SIG-M5 treated with dmso at 0.1 percent for 504 hours (cell line): ENCODE results near the gene IGFBP3.

Experiments
- DNase-seq: peaks from one replicate; lab custom pipeline; 2025; ENCODE audit not compliant: unreplicated experiment; lab: John Stamatoyannopoulos, UW

Gene IGFBP3

GRCh38 chr7:45893374-45893995, 27.6 kb downstream of the IGFBP3 start:
- no peak for DNase-seq

GRCh38 chr7:45892407-45893035, 28.6 kb downstream of the IGFBP3 start:
- no peak for DNase-seq

DNA sequence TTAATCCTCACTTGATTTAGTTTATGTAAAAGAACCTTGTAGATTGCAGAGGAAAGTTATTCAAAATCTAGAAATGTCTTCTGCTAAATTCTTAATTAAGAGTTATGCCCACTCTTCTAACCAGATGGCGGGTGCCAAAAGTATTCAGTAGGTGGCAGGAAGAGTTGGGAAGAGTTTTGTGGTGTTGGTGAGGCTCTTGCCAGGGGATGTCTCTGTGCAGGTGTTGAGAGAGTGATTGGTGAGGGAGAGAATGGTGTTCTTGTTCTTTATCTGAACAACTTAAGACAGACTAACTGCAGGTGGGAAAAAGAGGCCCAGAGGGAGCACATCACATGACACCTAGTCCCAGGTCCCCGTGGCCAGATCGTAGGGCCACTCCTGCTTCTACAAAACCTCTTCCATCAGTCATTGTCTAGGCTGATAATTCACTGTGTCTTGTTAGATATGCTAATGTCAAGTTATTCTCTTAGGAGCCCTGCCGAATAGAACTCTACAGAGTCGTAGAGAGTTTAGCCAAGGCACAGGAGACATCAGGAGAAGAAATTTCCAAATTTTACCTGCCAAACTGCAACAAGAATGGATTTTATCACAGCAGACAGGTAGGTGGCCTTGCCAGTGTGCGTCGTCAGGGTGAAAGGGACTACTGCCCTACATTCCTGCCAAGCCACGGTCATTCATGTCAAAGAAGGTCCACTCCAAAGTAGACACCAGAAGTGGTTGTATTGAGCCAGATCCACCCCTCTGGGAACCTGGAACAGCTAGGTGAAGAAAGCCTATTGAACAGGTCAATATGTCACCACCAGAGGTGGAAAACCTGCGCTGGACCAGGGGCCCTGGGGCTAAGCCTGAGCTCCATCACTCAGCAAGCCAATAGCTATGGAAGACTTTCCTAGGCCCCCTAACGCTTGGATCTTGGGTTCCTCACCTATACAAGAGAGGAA, 29.3 kb downstream of the IGFBP3 start:
- DNase-seq, result no peak

DNA sequence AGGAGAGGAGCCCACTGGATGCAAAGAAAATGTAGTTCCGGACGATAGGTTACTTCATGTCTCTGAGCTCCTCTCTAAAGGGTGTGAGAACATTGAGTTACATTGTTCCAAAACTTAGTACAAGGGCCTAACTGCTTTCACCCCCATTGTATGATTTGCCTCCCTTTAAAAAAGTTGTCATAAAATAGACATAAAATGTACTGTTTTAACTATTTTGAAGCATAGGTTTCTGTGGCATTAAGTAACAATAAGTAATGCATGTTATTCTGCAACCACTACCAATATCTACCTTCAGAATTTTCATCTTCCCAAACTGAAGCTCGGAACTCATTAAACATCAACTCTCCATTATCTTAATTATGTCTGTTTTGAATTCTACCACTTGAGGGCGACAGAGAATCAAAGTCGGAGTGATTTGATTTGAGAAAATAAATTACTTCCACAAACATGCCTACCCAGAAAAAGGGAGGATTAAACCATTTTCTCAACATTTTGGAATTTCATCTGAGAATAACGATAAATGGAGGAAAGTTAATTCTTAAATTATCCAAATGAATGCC, 30.1 kb downstream of the IGFBP3 start:
- peak; percentile 10 for DNase-seq

- no peak for DNase-seq
These were observed 30.8 kb downstream of the IGFBP3 start for GRCh38 chr7:45890125-45890901.

- DNase-seq, result no peak
These were observed 31.6 kb downstream of the IGFBP3 start for GRCh38 chr7:45889367-45890067.

DNA sequence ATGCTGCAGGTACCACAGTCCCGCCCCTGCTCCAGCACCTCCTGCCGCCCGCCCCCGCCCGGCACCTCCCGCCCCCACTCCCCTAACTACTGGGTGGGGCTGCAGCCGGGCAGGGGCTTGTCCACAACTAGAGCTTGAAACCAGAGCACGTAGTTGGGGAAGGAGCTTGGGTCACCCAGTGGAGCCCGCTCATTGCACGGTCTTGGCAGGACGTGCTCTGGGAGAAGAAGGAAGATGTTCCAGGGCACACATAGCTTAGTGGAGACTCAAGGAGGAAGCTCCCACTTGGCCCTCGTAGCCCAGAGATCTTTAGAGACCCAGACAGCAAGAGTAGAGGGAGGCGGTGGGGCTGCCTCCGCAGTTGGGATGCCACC, 32.1 kb downstream of the IGFBP3 start:
- no peak for DNase-seq

DNA sequence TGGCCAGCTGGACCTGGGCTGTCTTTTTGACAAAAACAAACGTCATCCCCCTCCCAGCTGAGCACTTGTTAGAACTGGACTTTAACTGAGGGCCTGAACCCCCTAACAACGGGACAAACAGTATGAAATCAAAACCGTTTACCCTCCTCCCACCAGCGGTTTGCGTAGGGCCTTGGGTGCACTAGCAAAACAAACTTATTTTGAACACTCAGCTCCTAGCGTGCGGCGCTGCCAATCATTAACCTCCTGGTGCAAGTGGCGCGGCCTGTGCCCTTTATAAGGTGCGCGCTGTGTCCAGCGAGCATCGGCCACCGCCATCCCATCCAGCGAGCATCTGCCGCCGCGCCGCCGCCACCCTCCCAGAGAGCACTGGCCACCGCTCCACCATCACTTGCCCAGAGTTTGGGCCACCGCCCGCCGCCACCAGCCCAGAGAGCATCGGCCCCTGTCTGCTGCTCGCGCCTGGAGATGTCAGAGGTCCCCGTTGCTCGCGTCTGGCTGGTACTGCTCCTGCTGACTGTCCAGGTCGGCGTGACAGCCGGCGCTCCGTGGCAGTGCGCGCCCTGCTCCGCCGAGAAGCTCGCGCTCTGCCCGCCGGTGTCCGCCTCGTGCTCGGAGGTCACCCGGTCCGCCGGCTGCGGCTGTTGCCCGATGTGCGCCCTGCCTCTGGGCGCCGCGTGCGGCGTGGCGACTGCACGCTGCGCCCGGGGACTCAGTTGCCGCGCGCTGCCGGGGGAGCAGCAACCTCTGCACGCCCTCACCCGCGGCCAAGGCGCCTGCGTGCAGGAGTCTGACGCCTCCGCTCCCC, 32.7 kb downstream of the IGFBP3 start, which contains the start of gene IGFBP1:
Gene IGFBP1, plus strand, starts transcription at position 304 of the 808 bp plus-strand sequence. Its CDS starts 165 bp downstream, at position 469.
- DNase-seq, result no peak

DNA sequence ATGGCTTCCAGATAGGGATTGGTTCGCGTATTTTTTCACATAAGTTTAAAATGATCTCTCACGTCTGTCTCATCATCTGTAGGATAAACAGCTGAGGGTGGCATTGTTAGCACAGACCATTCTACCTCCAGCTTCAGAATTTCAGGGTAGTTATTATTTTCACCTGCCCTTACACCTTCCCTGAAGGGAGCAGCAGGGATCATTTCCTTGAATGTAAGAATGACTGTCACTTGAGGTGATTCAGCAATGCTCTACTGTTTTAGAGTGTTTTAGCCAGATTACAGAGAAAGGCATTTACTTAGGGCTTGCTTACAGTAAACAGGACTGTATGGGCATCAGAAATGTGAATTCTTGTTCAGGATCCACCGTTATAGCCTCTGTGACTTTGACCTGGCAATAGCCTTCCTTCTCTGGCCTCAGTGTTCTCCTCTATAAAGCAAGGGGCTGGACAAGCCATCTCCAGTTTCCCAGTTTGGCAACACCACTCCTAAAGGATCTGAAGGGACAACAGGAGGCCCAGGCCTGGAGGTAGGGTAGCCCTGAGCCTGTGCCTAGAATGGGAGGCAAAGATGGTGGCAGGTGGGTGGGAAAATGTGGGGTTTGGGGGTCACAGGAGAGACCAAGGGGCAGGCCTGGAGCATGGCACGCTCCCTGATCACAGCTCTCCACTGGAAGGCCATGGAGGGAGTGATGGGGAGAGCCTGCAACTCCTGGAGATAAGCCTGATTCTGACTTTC, 34.0 kb downstream of the IGFBP3 start:
- DNase-seq, result no peak

DNA sequence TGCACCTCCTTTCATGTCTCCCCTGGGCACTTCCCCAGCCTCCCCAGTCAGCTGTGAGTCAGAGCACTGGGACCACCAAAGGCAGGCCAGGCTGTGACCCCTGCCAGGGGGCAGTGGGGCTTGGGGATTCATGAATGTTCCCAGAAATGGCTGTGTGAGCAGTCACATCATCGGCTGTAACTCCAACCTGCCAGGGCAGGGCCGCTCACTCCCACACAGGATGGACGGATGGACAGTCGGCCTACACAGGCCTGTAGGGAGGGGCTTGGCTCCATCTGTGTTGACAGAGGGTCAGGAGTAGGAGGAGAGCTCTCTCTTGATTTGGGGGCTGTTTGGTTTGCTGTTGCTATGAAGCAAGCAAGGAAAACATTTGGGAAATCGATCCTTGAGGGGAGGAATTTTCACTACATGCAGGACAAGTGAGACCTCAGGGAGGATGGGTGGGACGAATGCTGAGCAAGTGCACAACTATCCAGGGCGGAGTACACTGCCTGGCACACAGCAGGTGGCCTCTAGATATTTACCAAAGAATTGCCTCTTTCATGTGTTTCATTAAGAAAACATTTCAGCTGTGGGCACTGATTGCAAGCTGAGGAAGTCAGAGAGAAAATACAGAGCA, 35.7 kb downstream of the IGFBP3 start:
- no peak for DNase-seq

DNA sequence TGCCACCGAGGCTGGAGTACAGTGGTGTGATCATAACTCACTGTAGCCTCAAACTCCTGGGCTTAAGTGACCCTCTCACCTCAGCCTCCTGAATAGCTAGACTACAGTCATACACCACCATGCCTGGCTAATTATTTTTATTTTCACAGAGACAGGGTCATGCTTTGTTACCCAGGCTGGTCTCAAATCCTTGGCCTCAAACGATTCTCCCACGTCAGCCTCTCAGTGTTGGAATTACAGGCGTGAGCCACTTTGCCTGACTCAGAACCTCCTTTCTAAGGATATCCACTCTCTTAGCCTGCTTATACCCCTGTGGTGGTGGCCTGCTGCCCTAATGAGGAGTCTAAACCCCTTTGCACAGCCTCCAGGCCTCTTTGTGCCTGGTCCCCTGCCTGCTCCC, 36.9 kb downstream of the IGFBP3 start:
- DNase-seq, result no peak

DNA sequence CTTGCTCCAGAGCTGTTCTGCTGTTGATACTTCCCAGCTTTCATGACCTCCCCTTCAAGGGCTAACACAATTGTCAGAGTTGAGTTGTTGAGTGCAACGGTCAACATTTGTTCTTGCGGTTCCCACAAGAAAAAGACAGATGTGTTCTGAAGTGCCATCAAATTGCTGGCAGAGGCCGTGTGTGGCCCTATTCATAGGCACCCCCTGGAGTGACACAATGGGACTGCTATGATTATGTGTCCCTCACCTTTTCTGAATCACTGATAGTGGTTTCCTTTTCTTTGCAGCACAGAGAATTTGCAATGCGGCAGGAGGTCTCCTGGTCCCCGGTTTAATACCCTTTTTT, 38.6 kb downstream of the IGFBP3 start:
- no peak for DNase-seq

DNA sequence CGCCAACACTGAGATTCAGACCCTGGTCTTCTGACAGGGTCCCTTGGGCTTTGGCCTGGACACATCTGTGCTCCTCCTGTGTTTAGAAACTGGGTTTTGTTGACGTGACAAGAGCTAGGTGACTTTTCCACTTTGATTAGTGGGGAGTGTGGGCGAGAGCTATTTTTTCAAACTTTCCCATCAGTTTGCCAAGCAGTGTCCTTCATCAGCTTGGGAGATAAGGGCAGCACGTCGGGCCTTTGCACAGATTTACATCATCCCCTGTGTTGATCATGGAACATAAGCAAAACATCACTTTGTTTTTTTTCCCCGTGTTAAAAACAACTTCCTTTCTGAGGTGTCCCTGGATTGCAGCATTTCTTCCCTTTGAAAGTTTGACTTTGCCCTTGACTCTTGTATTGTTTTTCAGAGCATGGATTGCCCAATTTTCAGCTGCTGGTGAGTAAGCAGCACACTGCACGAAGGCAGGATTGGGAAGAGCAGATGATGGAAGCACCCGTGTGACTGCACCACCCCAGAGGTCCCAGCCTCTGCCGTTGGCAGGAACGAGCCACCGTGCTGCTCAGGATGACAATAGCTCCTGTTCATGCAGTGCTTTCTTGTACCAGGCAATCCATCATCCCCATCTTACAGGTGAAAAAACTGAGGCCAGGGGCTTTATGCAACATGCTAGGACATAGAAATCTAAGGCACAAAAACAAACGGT, 39.2 kb downstream of the IGFBP3 start:
- DNase-seq, result no peak

DNA sequence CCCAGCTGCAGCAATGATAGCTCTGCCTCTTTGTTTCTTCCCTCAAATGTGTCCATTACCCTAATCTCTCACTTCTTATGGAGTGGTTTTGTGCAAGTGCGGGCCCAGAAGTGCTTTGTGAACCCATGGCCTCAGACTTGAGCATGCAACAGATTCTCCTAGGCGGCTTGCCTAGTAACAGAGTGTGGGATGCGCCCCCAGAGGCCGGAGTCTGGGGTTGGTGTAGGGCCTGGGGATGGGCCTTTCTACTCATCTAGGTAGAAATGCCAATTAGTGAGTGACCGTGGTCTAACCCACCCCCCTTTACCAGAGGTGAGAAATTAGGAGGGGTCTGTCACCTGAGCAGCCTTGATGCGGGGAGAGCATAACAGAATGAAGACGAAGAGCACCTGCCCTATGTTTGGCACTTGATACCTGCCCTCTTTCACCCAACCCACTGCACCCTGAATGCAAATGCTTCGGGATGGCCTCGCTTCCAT, 39.8 kb downstream of the IGFBP3 start:
- no peak for DNase-seq

- DNase-seq, result no peak
These were observed 40.6 kb downstream of the IGFBP3 start for GRCh38 chr7:45880433-45880860.

DNA sequence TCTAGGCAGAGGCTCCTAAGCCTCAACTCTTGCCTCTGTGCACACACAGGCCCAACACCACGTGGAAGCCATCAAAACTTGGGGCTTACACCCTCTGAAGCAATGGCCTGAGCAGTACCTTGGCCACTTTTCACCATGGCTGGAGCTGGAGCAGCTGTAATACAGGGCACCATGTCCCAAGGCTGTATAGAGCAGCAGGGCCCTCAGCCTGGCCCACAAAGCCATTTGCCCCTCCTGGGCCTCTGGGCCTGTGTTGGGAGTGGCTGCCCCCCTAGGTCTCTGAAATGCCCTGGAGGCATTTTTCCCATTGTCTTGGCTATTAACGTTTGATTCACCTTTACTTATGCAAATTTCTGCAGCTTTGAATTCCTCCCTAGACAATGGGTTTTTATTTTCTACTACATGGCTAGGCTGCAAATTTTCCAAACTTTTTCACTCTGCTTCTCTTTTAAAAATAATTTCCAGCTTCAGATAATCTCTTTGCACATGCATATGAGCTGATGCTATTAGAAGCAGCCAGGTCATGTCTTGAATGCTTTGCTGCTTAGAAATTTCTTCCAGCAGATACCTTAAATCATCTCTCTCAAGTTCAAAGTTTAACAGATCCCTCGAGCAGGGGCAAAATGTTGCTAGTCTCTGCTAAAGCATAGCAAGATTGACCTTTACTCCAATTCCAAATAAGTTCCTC, 42.5 kb downstream of the IGFBP3 start:
- DNase-seq, result no peak

DNA sequence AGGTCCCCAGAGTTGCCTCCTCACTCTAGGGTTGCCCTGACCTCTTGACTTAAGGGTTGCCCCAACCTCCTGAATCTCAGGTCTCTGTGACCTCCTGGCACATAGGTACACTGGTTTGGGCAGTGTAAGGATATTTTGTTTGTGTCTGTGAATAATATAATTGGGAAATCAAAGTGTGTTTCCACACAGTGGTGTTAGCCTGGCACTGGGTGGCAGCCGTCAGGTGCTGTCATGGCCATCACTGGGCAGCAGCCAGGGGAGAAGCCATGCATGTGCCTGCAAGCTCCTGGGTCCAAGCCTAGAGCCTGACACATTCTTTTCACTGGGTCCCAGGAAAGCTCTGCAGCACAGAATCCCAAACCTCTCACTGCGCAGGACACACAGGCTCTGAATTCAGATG, 44.6 kb downstream of the IGFBP3 start:
- no peak for DNase-seq
